WTC11 (cell line): ENCODE data around the gene NEDD4L. TPM values are rescaled to one million over a fixed set of nuclear protein-coding genes. Genes with fewer than 3 reads are reported as not detected.

Experiments used
- ATAC-seq: fragments of 200-7000 bp; cut with Tn5 transposase; 2 replicates; pipeline ENCODE4 v1.10.0; 2021; ENCODE audit warnings: mild to moderate bottlenecking, moderate library complexity
- CTCF ChIA-PET: fragments of 300-600 bp; sonication (Branson Sonifier 250); formaldehyde crosslinking; loops from one replicate; lab custom pipeline; 2021; ENCODE audit warnings: antibody characterized with exemption; lab: Charles Lee
- POLR2A ChIA-PET: fragments of 350-600 bp; sonication (Branson Sonifier 250); formaldehyde crosslinking; loops from one replicate; lab custom pipeline; 2021; ENCODE audit warnings: antibody characterized with exemption; lab: Charles Lee
- DNase-seq: peaks from one replicate; pipeline ENCODE4 v3.0.0; 2021; ENCODE audit warnings: low spot score
- H3K27ac Mint-ChIP-seq: 2 replicates; pipeline ENCODE4 v1.8.0; 2021; ENCODE audit warnings: mixed read lengths
- H3K27me3 Mint-ChIP-seq: 2 replicates; pipeline ENCODE4 v1.8.0; 2021; ENCODE audit warnings: low read depth, mild to moderate bottlenecking, moderate library complexity, mixed read lengths
- H3K36me3 Mint-ChIP-seq: 2 replicates; pipeline ENCODE4 v1.8.0; 2021; ENCODE audit warnings: mixed read lengths
- H3K4me1 Mint-ChIP-seq: 2 replicates; pipeline ENCODE4 v1.8.0; 2022; ENCODE audit warnings: mixed read lengths
- H3K4me3 Mint-ChIP-seq: 2 replicates; pipeline ENCODE4 v1.8.0; 2021; ENCODE audit warnings: mild to moderate bottlenecking, moderate library complexity, mixed read lengths
- H3K9me3 Mint-ChIP-seq: 2 replicates; pipeline ENCODE4 v1.8.0; 2021; ENCODE audit warnings: mixed read lengths
- EMX1 ChIP-seq: fragments of 250-450 bp; sonication (Bioruptor Pico); IDR thresholded peaks from 2 replicates; pipeline ENCODE4 v1.8.0; 2021; ENCODE audit warnings: mild to moderate bottlenecking
- ERG ChIP-seq: fragments of 250-450 bp; sonication (Bioruptor Pico); IDR thresholded peaks from 2 replicates; pipeline ENCODE4 v1.8.0; 2021; ENCODE audit warnings: mild to moderate bottlenecking
- ETV6 ChIP-seq: sonication (generic); formaldehyde crosslinking; IDR thresholded peaks from 2 replicates; pipeline ENCODE4 v1.8.1; 2022; ENCODE audit warnings: mild to moderate bottlenecking, missing genetic modification reagents
- MAX ChIP-seq: sonication (generic); formaldehyde crosslinking; IDR thresholded peaks from 2 replicates; pipeline ENCODE4 v1.8.0; 2022; ENCODE audit warnings: mild to moderate bottlenecking, missing genetic modification reagents
- NFATC4 ChIP-seq: fragments of 250-450 bp; sonication (Bioruptor Pico); IDR thresholded peaks from 2 replicates; pipeline ENCODE4 v1.9.0; 2021; ENCODE audit warnings: mild to moderate bottlenecking
- RORB ChIP-seq: fragments of 250-450 bp; sonication (Bioruptor Pico); IDR thresholded peaks from 2 replicates; pipeline ENCODE4 v1.9.0; 2021; ENCODE audit warnings: mild to moderate bottlenecking
- SMAD3 ChIP-seq: sonication (generic); formaldehyde crosslinking; IDR thresholded peaks from 2 replicates; pipeline ENCODE4 v1.8.0; 2022; ENCODE audit warnings: missing genetic modification reagents, mild to moderate bottlenecking, borderline replicate concordance
- STAT6 ChIP-seq: sonication (generic); formaldehyde crosslinking; conservative IDR thresholded peaks from 2 replicates; pipeline ENCODE4 v1.8.1; 2023; ENCODE audit warnings: mild to moderate bottlenecking, low read depth, missing genetic modification reagents, moderate library complexity
- TP53 ChIP-seq: sonication (generic); formaldehyde crosslinking; IDR thresholded peaks from 2 replicates; pipeline ENCODE4 v1.8.1; 2023; ENCODE audit warnings: mild to moderate bottlenecking, missing genetic modification reagents
- USF1 ChIP-seq: sonication (generic); formaldehyde crosslinking; IDR thresholded peaks from 2 replicates; pipeline ENCODE4 v1.8.0; 2022; ENCODE audit warnings: mild to moderate bottlenecking, missing genetic modification reagents
- ZMAT4 ChIP-seq: fragments of 250-450 bp; sonication (Bioruptor Pico); IDR thresholded peaks from 2 replicates; pipeline ENCODE4 v1.9.0; 2021; ENCODE audit warnings: mild to moderate bottlenecking
- ZNF219 ChIP-seq: sonication (generic); formaldehyde crosslinking; IDR thresholded peaks from 2 replicates; pipeline ENCODE4 v1.8.0; 2023; ENCODE audit warnings: missing genetic modification reagents, mild to moderate bottlenecking, borderline replicate concordance
- ZNF263 ChIP-seq: sonication (generic); formaldehyde crosslinking; IDR thresholded peaks from 2 replicates; pipeline ENCODE4 v1.8.1; 2022; ENCODE audit warnings: low read depth, mild to moderate bottlenecking, moderate library complexity, missing genetic modification reagents
- ZNF396 ChIP-seq: fragments of 250-450 bp; sonication (Bioruptor Pico); IDR thresholded peaks from 2 replicates; pipeline ENCODE4 v1.8.0; 2021; ENCODE audit warnings: mild to moderate bottlenecking, moderate library complexity, borderline replicate concordance
- ZNF423 ChIP-seq: fragments of 250-450 bp; sonication (Bioruptor Pico); IDR thresholded peaks from 2 replicates; pipeline ENCODE4 v2.1.2; 2022; ENCODE audit warnings: mild to moderate bottlenecking, moderate library complexity
- total RNA-seq: library from RNA; stranded (reverse); gene quantifications from 3 replicates; pipeline ENCODE4 v1.2.3, GENCODE V29; 2021
- TF ChIP-seq, protein P1 (sequence below): sonication (generic); formaldehyde crosslinking; IDR thresholded peaks from 2 replicates; pipeline ENCODE4 v1.8.1; 2022; ENCODE audit warnings: missing genetic modification reagents, borderline replicate concordance
- TF ChIP-seq, protein P2 (sequence below): fragments of 250-450 bp; sonication (Bioruptor Pico); IDR thresholded peaks from 2 replicates; pipeline ENCODE4 v1.9.0; 2021; ENCODE audit warnings: mild to moderate bottlenecking, borderline replicate concordance

The NEDD4L gene
- total RNA-seq, 1 experiment from 2014 or later = 88.0 TPM

DNA sequence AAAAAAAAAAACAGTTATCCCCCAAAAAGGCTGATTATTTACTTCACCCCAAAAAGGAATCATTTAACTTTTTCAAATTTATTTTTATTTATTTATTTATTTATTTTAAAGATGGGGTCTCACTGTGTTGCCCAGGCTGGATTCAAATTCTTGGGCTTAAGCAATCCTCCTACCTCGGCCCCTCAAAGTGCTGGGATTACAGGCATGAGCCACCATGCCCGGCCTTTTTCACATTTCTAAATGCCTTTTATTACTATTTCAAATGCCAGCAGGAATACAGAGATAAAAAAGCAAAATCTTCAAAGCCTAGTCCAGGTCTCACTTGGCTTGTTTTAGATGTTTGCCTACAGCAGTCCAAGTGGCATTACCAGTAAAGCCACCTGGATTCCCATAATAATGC, 345.7 kb downstream of the NEDD4L start:
- TF ChIP-seq STAT6 (no peak), ETV6 (CRISPR knock-in tag) (no peak), NFATC4 (CRISPR knock-in tag) (no peak), ZNF396 (CRISPR knock-in tag) (no peak), EMX1 (CRISPR knock-in tag) (no peak), USF1 (no peak), SMAD3 (CRISPR knock-in tag) (no peak), ERG (CRISPR knock-in tag) (no peak), ZNF263 (CRISPR knock-in tag) (no peak), TP53 (CRISPR knock-in tag) (no peak), RORB (no peak), ZMAT4 (CRISPR knock-in tag) (no peak), MAX (CRISPR knock-in tag) (no peak), ZNF219 (CRISPR knock-in tag) (no peak), ZNF423 (CRISPR knock-in tag) (no peak)
- TF ChIP-seq, protein P1, sequence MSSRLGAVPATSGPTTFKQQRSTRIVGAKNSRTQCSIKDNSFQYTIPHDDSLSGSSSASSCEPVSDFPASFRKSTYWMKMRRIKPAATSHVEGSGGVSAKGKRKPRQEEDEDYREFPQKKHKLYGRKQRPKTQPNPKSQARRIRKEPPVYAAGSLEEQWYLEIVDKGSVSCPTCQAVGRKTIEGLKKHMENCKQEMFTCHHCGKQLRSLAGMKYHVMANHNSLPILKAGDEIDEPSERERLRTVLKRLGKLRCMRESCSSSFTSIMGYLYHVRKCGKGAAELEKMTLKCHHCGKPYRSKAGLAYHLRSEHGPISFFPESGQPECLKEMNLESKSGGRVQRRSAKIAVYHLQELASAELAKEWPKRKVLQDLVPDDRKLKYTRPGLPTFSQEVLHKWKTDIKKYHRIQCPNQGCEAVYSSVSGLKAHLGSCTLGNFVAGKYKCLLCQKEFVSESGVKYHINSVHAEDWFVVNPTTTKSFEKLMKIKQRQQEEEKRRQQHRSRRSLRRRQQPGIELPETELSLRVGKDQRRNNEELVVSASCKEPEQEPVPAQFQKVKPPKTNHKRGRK (CRISPR knock-in tag) = no peak
- TF ChIP-seq, protein P2, sequence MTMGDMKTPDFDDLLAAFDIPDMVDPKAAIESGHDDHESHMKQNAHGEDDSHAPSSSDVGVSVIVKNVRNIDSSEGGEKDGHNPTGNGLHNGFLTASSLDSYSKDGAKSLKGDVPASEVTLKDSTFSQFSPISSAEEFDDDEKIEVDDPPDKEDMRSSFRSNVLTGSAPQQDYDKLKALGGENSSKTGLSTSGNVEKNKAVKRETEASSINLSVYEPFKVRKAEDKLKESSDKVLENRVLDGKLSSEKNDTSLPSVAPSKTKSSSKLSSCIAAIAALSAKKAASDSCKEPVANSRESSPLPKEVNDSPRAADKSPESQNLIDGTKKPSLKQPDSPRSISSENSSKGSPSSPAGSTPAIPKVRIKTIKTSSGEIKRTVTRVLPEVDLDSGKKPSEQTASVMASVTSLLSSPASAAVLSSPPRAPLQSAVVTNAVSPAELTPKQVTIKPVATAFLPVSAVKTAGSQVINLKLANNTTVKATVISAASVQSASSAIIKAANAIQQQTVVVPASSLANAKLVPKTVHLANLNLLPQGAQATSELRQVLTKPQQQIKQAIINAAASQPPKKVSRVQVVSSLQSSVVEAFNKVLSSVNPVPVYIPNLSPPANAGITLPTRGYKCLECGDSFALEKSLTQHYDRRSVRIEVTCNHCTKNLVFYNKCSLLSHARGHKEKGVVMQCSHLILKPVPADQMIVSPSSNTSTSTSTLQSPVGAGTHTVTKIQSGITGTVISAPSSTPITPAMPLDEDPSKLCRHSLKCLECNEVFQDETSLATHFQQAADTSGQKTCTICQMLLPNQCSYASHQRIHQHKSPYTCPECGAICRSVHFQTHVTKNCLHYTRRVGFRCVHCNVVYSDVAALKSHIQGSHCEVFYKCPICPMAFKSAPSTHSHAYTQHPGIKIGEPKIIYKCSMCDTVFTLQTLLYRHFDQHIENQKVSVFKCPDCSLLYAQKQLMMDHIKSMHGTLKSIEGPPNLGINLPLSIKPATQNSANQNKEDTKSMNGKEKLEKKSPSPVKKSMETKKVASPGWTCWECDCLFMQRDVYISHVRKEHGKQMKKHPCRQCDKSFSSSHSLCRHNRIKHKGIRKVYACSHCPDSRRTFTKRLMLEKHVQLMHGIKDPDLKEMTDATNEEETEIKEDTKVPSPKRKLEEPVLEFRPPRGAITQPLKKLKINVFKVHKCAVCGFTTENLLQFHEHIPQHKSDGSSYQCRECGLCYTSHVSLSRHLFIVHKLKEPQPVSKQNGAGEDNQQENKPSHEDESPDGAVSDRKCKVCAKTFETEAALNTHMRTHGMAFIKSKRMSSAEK (CRISPR knock-in tag) = no peak
- TF ChIP-seq, all 79 proteins: peak for 0
- no peaks in the 10 kb centered on the region for H3K9me3 Mint-ChIP-seq
- H3K36me3 Mint-ChIP-seq = peaks cover 65% of the 10 kb centered on the region
- H3K4me3 Mint-ChIP-seq = no peak overlapping the region
- ATAC-seq = no peak
- H3K27me3 Mint-ChIP-seq = no peaks in the 10 kb centered on the region
- ChIA-PET CTCF (no interaction called here), POLR2A (no interaction called here)
- H3K27ac Mint-ChIP-seq = no peak overlapping the region
- DNase-seq = no peak
- peaks cover 14% of the 10 kb centered on the region for H3K4me1 Mint-ChIP-seq
